DMS53 treated with DMSO at 0.1 percent for 48 hours (cell line): ENCODE measurements around the gene TBXA2R.

Source experiments
- DNase-seq: peaks from one replicate; lab custom pipeline; 2025; ENCODE audit not compliant: unreplicated experiment; lab: John Stamatoyannopoulos, UW

Gene TBXA2R

DNA sequence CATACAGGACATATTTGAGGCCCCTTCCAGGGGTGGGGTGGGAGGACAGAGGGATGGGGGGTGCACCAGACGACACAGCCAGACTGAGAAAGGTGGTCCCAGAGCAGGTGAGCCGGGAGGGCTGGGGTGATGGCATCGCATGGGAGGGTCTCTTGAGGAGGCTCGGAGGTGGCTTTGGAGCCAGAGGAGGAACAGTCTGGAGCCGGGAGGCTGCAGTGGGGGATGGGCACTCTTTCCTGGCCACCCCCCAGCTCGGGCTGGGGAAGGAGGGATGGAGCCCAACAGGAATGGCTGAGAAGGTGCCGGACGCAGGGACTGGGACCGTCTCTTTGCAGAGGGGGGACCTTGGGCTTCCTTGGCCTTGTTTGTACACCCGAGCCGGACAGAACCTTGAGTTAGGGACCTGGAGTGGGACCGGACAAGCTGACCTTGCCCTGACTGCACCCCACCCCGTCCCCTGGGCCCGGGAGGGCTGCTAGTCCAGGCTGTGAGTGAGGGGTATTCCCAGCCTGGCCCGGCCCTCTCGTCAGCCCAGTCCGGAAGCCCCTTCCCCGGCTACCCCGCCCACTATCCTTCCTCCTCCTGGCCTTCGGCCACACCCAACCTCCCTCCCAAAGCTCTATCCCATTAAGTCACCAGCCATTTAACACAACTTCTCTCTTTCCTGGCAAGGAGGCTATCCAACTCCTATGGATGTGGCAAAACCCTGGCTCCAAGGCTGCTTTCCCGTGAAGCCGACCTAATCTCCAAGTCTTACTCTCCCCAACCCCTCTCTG, 816 bp upstream of the TBXA2R start:
- DNase-seq: no peak

DNA sequence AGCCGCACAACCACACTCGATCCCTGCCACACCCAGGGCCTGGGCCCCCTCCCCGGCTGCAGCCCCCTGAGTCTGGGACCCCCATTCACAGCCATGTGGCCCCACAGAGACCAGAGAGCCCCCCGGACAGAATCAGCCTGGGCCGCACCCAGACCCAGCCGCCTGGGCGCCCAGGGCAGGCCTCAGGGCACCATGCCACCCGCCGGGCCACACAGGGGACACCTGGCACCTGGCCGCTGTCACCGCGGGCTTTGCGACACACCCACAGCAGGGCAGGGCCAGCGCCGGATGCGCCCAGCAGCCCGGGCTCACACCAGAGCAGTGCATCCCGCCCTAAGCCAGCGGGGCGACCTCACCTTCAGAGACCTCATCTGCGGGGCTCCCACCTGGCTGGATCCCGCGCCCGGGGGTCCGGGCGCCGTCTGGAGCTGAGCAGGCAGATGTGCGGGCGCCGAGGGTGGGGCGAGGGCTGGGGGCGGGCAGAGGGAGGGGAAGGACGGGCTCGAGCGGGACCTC, 443 bp downstream of the TBXA2R start:
- DNase-seq: peak; percentile 20

DNA sequence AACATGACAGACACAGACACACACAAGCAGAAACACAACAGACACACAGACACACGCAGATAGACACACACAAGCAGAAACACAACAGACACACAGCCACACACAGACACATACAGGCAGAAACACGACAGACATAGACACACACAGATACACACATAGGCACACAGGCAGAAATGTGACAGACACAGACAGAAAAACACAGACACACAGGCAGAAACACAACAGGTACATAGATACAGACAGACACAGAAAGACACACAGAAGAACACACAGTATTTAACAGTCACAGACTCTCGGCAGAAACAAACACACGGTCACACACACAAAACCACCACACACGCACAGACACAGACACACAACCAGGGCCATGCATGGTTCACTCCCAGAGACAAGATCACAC, 905 bp downstream of the TBXA2R start:
- no peak for DNase-seq

DNA sequence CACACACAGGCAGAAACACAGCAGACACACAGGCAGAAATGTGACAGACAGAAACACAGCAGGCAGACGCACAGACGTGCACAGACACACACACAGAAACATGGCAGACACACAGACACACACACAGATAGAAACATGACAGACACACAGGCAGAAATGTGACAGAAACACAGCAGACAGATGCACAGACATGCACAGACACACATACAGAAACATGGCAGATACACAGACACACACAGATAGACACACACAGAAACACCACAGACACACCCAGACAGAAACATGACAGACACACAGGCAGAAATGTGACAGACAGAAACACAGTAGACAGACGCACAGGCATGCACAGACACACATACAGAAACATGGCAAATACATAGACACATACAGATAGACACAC, 1.3 kb downstream of the TBXA2R start:
- DNase-seq: no peak

DNA sequence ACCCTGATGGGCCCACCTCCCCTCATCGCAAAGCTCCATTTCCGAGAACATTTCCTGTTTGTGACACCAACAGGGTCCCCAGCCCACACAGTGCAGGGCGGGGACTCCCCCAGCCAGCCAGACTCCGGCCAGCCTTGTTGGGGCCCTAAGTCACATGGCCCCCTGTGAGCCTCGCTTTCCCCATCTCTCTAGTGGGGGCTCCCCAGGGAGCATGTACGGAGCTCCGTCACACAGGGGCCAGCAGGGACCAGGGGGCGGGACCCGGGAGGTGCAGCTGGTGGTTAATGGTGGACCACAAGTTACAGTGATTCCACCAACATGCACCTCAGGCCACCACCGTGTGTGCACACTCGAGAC, 1.7 kb downstream of the TBXA2R start:
- DNase-seq: no peak

DNA sequence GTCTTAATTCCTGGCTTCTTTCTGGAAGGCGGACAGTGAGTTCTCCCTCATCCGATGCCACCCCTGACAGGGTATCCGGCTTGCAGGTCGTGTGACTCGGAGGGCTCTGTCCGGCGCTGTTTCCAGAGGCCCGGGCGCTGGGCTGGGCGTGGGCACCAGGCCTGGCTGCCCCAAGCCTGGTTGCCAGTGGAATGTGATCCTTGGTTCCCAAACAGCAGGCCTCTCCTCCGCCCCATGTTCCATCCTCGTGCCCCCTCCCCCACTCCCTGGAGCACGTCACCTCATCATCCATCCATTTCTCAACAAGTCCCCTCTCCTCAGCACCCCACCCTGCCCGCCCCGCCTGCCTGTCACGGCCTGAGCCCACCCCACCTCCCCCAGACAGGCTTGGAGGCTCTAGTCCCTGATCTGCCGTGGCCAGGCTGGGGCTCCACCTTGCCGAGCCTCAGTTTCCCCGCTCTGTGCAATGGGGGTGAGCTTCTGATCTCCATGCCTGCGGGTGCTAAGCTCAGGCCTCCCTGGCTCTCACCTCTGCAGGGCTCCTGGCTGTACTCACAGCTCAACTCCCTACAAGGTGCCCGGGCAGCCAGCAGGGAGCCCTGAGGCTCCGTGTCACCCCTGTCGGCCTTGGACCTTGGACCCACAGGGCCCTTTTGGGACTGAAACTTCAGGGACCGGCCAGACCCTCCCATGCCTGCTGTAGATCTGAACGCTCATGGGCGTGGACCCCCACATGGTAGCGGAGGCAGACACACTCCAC, 2.3 kb downstream of the TBXA2R start:
- no peak for DNase-seq

DNA sequence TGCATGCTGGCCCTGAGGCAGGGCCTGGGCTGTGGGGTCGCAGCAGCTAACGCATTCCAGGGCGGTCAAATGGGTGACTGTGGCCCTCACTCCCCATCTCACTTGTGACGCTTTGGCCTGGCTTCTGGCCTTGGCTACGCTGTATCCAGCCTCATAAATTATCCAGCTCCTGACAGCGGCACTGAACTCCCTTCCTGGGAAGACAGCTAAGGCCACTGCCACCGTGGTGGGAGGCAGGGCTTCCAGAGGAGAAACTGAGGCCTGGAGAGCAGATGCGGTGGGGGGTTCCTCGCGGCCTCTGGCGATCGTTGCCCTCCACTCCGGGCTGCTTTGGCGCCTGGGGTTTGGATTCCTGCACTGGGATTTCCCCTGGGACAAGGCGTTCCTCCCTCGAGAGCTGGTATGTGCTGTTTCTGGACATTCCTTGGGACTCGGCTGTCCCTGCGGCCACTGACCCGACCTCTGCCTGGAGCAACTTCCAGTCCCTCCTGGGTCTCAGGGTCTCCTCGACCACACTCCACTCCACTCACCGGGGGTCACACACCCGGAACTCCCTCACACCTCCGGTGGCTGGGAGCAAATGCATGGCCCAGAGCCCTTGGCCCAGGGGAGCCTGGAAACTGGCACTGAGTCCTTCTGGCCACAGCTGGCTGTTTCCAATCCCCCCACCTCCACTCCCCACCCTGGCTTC, 3.4 kb downstream of the TBXA2R start:
- DNase-seq: no peak

DNA sequence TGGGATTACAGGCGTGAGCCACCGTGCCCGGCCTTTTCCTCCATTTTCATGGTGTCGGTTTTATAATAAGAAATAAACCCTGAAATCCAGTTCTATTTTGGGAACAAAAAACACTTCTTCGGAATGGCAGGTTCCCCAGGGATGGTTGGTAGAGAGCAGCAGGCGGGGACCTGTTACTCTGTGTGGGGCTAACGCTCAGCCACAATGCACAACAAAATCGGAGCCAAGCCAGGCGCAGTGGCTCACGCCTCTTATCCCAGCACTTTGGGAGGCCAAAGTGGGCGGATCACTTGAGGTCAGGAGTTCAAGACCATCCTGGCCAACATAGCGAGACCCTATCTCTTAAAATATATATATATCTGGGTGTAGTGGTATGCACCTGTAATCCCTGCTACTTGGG, 5.7 kb downstream of the TBXA2R start:
- no peak for DNase-seq

DNA sequence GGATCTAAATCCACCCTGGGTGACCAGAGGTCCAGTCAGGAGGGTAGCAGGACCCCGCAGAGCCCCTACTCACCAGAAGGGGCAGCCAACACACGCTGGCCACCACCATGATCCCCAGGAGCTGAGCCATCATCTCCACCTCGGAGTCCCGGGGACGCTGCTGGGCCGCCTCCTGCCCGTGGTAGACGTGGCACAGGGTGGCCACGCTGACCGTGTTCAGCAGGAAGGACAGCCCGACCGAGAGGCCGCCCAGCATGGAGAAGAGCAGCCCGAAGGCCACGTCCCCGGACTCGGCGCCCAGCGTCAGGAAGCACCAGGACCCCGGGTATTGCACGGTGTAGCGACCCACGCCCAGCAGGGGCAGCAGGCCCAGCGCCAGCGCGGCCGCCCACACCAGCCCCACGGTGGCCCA, 6.9 kb downstream of the TBXA2R start:
- no peak for DNase-seq

DNA sequence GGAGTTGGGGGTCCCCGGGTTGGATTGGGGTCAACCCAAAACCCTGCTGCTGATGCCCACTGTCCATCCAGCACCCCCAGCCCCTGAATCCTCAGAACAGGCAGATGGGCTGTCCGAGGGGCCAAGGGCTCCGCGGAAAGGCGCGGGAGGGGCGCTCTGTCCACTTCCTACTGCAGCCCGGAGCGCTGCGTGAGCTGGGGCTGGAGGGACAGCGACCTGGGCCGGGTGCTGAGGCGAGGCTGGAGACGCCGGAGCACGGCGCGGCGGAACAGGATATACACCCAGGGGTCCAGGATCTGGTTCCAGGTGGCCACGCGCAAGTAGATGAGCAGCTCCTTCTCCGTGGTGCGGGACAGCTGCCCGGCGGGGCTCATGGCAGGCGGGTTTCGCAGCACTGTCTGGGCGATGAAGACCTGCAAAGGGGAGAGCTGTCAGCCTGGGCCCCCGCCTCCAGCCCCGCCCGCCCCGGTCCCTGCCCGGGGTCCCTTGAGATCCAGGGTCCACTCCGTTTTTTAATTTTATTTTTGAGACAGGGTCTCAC, 11.1 kb downstream of the TBXA2R start:
- DNase-seq: no peak

DNA sequence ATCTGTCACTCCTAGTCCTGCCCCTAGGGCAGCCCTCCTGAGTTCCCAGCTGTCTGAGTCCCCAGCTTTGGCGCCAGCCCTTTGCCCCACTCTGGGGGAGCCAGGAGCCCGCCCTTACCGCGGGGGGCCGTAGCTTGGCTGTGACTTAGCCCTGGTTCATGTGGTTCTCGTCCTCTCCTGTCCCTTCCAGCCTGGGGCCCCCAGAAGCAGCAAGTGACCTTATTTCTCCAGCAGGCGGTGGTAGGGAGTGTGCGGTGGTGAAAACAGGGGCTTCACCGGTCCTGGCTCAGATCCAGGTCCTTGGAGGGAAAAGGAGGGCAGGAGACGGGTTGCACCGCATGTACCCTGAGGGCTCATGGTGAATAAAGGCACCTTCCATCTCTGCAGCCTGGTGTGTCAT, 13.5 kb downstream of the TBXA2R start:
- DNase-seq: no peak

DNA sequence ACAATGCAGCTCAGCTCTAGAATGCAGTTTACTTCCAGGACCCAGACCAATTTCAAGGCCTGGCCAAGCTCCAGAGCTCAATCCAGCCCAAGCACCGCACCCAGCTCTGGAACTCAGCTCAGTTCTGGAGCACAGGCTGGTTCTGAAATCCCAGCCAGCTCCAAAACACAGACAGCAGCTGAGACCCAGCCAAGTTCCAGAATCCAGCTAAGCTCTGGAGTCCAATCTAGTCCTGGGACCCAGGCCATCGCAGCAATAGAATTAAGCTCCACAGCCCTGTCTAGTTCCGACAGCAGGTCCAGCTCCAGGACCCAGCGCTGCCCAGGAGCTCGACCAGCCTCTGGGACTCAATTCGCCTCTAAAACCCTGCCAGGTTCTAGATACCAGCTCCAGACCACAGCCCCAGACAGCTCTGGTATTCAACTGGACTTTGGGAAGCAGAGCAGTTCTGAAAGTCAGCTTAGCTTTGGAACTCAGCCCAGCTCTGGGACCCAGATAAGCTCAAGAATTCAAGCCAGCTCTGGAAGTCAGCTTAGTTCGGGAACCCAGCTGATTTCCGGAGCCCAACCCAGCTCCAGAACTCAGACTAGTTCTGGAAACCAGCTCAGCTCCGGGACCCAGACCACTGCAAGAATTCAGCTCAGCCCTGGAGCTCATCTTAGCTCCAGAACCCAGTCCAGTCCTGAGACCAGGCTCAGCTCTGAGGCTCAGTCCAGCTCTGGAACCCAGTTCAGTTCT, 14.6 kb downstream of the TBXA2R start:
- no peak for DNase-seq

DNA sequence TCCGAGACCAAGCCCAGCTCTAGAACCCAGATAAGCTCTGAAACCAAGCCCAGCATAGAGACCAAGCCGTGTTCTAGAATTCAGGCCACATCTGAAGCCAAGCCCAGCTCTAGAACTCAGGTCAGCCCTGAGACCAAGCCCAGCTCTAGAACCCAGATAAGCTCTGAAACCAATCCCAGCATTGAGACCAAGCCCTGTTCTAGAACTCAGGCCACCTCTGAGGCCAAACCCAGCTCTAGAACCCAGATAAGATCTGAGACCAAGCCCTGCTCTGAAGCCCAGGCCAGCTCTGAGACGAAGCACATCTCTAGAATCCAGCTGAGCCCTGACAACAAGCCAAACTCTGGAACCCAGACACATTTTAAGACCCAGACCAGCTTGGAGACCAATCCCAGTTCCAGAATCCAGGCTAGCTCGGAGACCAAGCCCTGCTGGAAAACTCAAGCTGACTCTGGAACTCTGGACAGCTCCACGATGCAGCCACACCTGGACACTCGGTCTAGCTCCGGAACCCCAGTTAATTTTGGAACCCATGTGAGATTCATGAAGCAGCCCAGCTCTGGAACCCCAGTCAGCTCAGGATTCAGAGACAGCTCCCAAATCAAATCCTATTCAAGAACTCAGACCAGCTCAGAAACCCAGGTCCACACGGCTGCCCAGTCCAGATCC, 15.6 kb downstream of the TBXA2R start:
- no peak for DNase-seq

DNA sequence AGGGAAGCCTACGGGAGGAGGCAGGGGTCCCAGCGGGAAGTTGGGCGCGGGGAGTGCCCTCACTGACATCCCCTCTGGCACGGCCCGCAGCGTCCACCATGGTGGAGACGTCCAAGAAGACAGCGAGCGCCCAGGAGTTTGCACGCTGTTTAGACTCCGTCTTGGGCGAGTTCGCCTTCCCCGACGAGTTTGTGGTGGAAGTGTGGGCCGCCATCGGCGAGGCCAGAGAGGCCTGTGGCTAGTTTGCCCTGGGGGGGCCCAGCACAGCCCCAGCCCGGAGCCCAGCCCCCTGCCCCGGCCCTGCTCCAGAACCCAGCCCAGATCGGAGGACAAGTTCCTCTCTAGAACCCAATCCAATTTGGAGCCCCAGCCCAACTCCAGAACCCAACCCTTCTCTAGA, 16.7 kb downstream of the TBXA2R start:
- DNase-seq: no peak

DNA sequence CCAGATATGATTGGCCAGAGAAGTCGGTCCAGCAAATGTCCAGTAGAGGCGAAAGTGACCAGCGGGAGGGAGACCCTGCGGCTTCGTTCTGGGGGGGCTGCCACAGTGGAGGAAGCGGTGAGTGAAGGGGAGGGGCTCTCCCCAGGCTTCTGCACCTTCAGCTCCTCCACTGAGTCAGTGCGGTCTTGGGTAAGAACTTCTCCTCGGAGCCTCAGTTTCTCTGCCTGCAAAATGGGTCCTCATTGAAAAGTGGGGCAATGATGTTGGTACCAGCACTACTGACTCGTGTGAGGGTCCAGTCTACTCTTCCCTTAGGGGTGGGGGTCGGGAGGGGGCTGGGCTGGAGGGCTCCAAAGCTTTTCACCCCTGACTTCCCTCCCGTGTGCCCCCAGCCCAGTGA, 17.2 kb downstream of the TBXA2R start:
- no peak for DNase-seq

DNA sequence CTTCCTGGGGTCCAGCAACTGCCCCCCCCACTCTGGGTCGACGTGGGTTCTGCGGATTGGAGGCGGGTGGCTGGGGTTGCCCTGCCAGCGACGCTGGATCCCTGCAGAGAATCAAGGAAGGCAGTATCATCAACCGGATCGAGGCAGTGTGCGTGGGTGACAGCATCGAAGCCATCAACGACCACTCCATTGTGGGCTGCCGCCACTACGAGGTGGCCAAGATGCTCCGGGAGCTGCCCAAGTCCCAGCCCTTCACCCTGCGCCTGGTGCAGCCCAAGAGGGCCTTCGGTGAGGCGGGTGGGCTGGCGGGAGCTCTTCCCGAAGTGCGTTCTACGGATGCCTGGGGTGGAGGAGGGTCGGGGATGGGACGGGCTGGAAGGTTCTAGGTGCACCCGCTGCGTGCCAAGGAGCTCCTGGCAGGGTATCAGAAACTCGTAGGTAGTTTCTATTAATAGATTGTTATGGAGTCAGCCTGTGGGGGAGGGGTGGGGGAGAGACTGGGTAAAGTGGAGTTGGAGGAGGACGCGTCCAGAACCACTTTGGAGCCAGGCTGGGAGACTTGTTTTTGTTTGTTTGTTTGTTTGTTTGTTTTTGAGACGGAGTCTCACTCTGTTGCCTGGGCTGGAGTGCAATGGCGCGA, 19.8 kb downstream of the TBXA2R start:
- no peak for DNase-seq

DNA sequence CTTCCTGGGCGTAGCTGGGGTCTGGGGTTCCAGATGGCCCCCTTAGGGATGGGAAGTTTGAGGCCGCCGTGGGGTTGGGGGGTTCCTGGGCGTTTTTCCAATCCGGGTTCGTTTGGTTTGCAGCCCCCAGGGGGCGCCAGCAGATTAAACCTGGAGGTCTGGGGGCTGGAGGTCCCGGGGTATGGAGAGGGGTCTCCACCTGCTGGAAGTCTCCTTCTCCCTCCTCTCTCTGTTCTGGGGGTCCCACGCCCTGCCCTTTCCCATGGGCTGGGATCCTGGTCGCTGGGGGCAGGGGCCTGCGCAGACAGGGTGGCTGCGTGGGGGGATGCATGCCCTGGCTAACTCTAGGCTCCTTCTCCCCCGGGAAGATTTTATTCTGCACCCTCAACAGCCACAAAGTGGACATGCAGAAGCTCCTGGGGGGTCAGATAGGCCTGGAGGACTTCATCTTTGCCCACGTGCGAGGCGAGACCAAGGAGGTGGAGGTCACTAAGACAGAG, 20.5 kb downstream of the TBXA2R start:
- DNase-seq: no peak

DNA sequence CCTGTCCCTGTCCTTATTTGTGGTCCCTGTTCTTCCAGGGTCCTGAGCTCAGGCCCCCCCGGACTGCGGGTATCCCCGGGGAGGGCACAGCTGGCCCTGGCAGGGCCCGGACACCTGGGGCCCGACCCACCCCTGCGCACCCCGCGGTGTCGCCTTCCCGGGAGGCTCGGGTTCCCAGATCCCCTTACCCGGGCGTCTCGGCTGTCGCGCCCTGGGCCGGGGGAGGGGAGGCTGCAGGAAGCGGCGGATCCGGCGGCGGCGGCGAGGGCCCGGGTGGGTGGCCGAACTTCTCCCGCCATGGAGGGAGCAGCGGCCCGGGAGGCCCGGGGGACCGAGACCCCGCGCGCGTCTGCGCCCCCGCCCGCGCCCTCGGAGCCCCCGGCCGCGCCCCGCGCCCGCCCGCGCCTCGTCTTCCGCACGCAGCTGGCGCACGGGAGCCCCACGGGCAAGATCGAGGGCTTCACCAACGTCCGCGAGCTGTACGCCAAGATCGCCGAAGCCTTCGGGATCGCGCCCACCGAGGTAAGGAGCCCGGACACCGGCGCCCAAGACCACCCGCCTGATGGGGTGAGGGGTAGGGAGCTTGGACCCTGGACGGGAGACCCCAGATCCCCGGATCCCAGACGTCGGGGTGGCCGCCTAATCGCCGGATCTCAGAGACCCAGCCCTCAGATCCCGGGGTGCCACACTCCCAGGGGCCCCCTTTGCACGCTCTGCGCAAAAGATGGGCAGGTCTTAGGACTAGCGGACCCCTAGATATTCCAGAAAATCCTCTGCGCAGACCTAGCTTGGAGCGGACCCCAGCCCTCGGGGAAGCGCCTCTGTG, 21.2 kb downstream of the TBXA2R start, which contains the start of gene GIPC3:
GIPC3 (plus strand) TSS at position 178 of the 826 bp plus-strand sequence; CDS start at position 298, 120 bp downstream.
- no peak for DNase-seq
